Astrocyte (in vitro differentiated cells and primary cell): Measurements from ENCODE around the gene C19orf47. TPM values are rescaled to one million over a fixed set of nuclear protein-coding genes. Genes with fewer than 3 reads are reported as not detected.

Source experiments
- DNase-seq: peaks from one replicate; pipeline ENCODE4 v3.0.0-alpha.2; 2010; ENCODE audit warnings: low read depth
- FAIRE-seq: peaks from 2 replicates; lab custom pipeline; 2011; peaks lifted over from hg19 to GRCh38; lab: Jason Lieb, UNC
- H2AFZ ChIP-seq: 2 replicates; pipeline ENCODE4 v1.6.0; 2012; ENCODE audit warnings: low read depth, low read length, inconsistent platforms
- H3K27ac ChIP-seq: 2 replicates; pipeline ENCODE4 v1.5.1; 2011; ENCODE audit warnings: low read depth, low read length, inconsistent platforms
- H3K27me3 ChIP-seq: 2 replicates; pipeline ENCODE4 v1.6.0; 2011; ENCODE audit warnings: low read length, inconsistent platforms; ENCODE audit not compliant: insufficient read depth
- H3K36me3 ChIP-seq: 2 replicates; pipeline ENCODE4 v1.5.1; 2011; ENCODE audit warnings: low read length, inconsistent platforms; ENCODE audit not compliant: insufficient read depth
- H3K4me1 ChIP-seq: 2 replicates; pipeline ENCODE4 v1.5.1; 2011; ENCODE audit warnings: low read length, inconsistent platforms; ENCODE audit not compliant: insufficient read depth
- H3K4me2 ChIP-seq: 2 replicates; pipeline ENCODE4 v1.6.0; 2012; ENCODE audit warnings: low read length, inconsistent platforms
- H3K4me3 ChIP-seq: 2 replicates; pipeline ENCODE4 v1.5.1; 2011; ENCODE audit warnings: low read depth, mild to moderate bottlenecking, low read length, inconsistent platforms; ENCODE audit not compliant: insufficient read depth
- H3K79me2 ChIP-seq: 2 replicates; pipeline ENCODE4 v1.6.0; 2012; ENCODE audit warnings: mild to moderate bottlenecking, low read length, inconsistent platforms; ENCODE audit not compliant: insufficient read depth
- H3K9ac ChIP-seq: 2 replicates; pipeline ENCODE4 v1.6.0; 2012; ENCODE audit warnings: mild to moderate bottlenecking, low read length, inconsistent platforms
- H3K9me3 ChIP-seq: 2 replicates; pipeline ENCODE4 v1.5.1; 2012; ENCODE audit warnings: low read depth, mild to moderate bottlenecking, low read length, inconsistent platforms; ENCODE audit not compliant: insufficient read depth
- H4K20me1 ChIP-seq: 2 replicates; pipeline ENCODE4 v1.6.0; 2012; ENCODE audit warnings: low read length, inconsistent platforms; ENCODE audit not compliant: insufficient read depth
- H3K27ac Mint-ChIP-seq: one replicate; pipeline ENCODE4 v1.8.0; 2021; ENCODE audit warnings: mild to moderate bottlenecking, mixed read lengths; ENCODE audit not compliant: unreplicated experiment
- H3K27me3 Mint-ChIP-seq: one replicate; pipeline ENCODE4 v1.8.0; 2021; ENCODE audit warnings: low read depth, mixed read lengths; ENCODE audit not compliant: unreplicated experiment
- H3K36me3 Mint-ChIP-seq: one replicate; pipeline ENCODE4 v1.8.0; 2021; ENCODE audit warnings: low read depth, mixed read lengths; ENCODE audit not compliant: unreplicated experiment
- H3K4me1 Mint-ChIP-seq: one replicate; pipeline ENCODE4 v1.8.0; 2021; ENCODE audit warnings: low read depth, mixed read lengths; ENCODE audit not compliant: unreplicated experiment
- H3K4me3 Mint-ChIP-seq: one replicate; pipeline ENCODE4 v1.8.0; 2021; ENCODE audit warnings: mild to moderate bottlenecking, moderate library complexity, mixed read lengths; ENCODE audit not compliant: unreplicated experiment
- H3K9me3 Mint-ChIP-seq: one replicate; pipeline ENCODE4 v1.8.0; 2021; ENCODE audit warnings: mild to moderate bottlenecking, mixed read lengths; ENCODE audit not compliant: unreplicated experiment
- CTCF ChIP-seq: IDR thresholded peaks from 2 replicates; pipeline ENCODE4 v1.5.1; 2011; ENCODE audit warnings: low read depth, mild to moderate bottlenecking, inconsistent platforms, low read length, moderate library complexity; ENCODE audit not compliant: insufficient read depth
- EZH2 ChIP-seq: IDR thresholded peaks from 2 replicates; pipeline ENCODE4 v1.6.1; 2012; ENCODE audit warnings: mild to moderate bottlenecking, low read length, inconsistent platforms; ENCODE audit not compliant: insufficient read depth
- total RNA-seq: library from RNA; stranded (reverse); gene quantifications from 2 replicates; pipeline ENCODE4 v1.2.1, GENCODE V29; 2021

The C19orf47 gene
- total RNA-seq, 1 donor from 2014 or later, result 20.6 TPM

DNA sequence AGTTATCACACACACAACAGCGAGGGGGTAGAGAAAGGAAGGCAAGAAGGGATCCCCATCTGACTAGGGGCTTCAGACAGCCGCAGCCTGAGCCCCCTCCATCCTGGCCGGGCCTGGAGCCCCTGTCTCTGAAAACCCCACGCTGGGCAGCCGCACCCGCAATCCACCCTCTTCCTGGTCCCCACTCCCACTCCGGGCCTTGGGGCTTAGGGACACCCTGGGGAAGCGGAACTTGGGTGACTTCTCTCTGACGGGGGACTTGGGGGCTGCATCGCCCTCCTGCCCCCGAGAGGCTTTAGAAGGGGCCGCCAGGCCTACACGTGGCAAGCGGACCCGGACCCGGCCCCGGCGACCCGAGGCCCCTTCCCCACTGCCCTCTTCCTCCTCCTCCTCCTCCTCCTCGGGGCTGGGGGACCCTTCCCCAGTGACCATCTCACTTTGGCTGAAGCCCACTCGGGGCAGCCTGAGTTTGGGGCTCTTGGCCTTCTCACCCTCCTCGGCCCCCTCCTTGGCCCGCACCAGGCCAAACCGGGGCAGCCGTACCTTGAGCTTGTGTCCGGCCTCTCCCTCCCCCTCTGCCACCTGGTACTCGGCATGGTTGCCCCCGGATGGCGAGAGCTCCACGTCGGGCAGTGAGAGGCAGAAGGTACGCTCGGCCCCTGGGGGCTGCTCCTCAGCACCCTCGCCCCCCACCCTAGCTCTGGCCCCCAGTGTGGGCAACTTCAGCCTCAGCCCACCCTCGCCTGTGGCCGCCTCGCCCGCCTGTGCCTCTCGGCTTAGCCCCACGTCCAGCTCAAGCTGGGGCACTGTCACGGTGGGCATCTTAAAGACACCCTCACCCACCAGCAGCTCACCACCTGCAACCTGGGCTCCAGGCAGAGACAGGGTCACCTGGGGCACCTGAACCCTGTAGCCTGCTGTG lies 46.0 kb upstream of the C19orf47 start:
- no peaks in the 10 kb centered on the region for H3K9me3 ChIP-seq
- Mint-ChIP-seq H3K4me3 (no peak overlapping the region), H3K36me3 (peaks cover 4% of the 10 kb centered on the region), H3K4me1 (no peaks in the 10 kb centered on the region), H3K27ac (no peak overlapping the region), H3K27me3 (peaks cover 30% of the 10 kb centered on the region), H3K9me3 (no peaks in the 10 kb centered on the region)
- H3K36me3 ChIP-seq, result no peaks in the 10 kb centered on the region
- DNase-seq (no peak), FAIRE-seq (no peak)
- no peak overlapping the region for H2AFZ ChIP-seq
- no peaks in the 10 kb centered on the region for H3K27me3 ChIP-seq
- no peak overlapping the region for H3K4me2 ChIP-seq
- H3K4me3 ChIP-seq, result no peak overlapping the region
- no peaks in the 10 kb centered on the region for H4K20me1 ChIP-seq
- no peak overlapping the region for H3K27ac ChIP-seq
- TF ChIP-seq EZH2 (no peak), CTCF (no peak)
- H3K79me2 ChIP-seq, result no peaks in the 10 kb centered on the region
- no peaks in the 10 kb centered on the region for H3K4me1 ChIP-seq
- no peak overlapping the region for H3K9ac ChIP-seq

DNA sequence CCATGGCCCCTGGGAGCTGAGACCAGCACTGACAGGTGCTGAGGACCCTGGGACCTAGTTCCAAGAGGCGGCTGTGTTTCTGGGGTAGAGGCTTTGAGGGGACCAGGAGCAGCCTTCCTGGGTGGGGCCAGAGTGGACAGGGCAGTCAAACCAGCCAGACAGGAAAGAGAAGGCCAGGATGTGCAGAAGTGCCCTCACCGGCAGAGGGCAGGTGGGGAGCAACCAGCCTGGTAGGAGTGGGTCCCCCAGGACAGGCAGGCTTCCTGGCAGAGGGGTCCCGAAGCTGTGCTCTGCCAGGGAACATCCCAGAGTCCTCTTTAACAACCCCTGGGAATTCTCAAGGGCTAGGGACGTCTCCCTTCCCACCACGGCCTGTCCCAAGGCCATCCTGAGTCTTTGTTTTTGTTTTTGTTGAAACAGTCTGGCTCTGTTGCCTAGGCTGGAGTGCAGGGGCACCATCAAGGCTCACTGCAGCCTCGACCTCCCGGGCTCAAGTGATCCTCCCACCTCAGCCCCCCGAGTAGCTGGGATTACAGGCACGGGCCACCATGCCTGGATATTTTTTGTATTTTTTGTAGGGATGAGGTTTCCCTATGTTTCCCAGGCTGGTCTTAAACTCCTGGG lies 44.8 kb upstream of the C19orf47 start:
- peaks cover 24% of the 10 kb centered on the region for H3K27me3 Mint-ChIP-seq
- peaks cover 4% of the 10 kb centered on the region for H3K36me3 Mint-ChIP-seq
- no peak overlapping the region for H3K4me3 Mint-ChIP-seq
- H3K4me1 Mint-ChIP-seq, result no peaks in the 10 kb centered on the region
- no peaks in the 10 kb centered on the region for H3K4me1 ChIP-seq
- DNase-seq (no peak), FAIRE-seq (no peak)
- no peaks in the 10 kb centered on the region for H3K27me3 ChIP-seq
- no peaks in the 10 kb centered on the region for H4K20me1 ChIP-seq
- no peaks in the 10 kb centered on the region for H3K36me3 ChIP-seq
- no peak overlapping the region for H3K4me3 ChIP-seq
- no peaks in the 10 kb centered on the region for H3K79me2 ChIP-seq
- peak overlapping the region; percentile 41 for H3K27ac Mint-ChIP-seq
- H3K9me3 ChIP-seq, result no peaks in the 10 kb centered on the region
- H3K4me2 ChIP-seq, result no peak overlapping the region
- TF ChIP-seq CTCF (no peak), EZH2 (no peak)
- H3K9me3 Mint-ChIP-seq, result no peaks in the 10 kb centered on the region
- no peak overlapping the region for H3K9ac ChIP-seq
- H2AFZ ChIP-seq, result no peak overlapping the region
- no peak overlapping the region for H3K27ac ChIP-seq
